Activated CD8-positive, alpha-beta memory T cell treated with anti-CD3 and anti-CD28 coated beads, Interleukin-2, amount 50 U/mL, for 24 hours (primary cell): ENCODE measurements around the gene FLCN.
A peak's percentile ranks its signal among the peaks of the same experiment; 100 is the strongest.
"Not testable (repeated sequence)": the region's sequence is repeated elsewhere in the genome, so short reads cannot be mapped to it uniquely, and the experiment has no call there.

Experiments used
- DNase-seq: peaks from one replicate; pipeline ENCODE4 v3.0.0-alpha.2; 2020; ENCODE audit errors: extremely low read depth

Gene FLCN

DNA sequence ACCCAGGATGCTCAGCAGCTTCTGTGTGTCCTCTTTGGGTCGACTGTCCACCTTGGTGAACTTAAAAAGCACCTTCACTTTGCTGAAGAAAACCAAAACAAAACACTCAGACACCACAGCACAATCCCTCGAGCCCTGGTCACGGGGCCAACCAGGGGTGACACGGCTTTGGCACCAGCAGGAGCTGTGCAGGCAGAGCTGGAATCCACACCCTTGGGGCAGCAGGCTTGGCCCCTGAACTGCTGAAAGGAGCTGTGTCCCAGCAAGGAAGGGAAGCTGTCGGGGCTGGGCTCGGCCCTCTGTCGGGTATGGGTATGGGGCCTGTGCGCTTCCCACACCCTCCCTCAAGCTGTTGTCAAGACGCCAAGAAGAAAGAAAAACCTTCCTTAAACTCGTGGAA is 23.2 kb downstream of the FLCN start:
- no peak for DNase-seq

DNA sequence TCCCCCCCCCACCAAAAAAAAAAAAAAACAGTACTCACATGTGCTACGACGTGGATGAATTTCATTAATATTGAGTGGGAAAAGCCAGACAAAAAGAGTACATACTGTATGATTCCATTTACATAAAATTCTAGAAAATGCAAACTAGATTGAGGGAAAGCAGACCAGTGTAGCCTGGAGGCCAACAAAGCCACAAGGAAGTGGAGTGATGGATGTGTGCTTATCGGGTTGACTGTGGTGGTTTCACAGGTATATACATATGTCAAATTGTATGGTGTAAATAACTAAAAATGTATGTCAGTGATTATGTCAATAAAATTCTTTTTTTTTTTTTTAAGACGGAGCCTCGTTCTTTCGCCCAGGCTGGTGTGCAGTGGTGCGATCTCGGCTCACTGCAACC is 29.0 kb downstream of the FLCN start:
- DNase-seq = no peak

DNA sequence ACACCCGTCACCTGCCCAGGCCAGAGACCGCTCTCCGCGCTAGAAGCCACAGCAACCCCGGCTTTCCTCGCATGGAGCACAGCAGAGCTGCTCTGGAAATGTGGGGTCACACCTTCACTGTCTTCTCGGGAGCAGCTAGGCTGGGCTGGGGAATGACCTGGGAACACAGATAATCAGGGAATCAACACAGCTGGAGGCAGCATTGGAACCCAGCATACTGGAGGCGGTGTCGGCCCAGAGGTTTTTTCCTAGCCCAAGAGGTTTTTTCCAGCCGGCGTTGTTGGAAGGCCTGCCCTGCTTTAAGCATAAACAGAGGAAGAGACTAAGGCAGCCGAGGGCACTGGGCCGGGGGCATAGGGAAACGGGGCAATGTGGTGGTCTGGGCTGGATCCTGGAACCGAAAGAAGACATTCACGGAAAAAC is 30.0 kb downstream of the FLCN start:
- no peak for DNase-seq

DNA sequence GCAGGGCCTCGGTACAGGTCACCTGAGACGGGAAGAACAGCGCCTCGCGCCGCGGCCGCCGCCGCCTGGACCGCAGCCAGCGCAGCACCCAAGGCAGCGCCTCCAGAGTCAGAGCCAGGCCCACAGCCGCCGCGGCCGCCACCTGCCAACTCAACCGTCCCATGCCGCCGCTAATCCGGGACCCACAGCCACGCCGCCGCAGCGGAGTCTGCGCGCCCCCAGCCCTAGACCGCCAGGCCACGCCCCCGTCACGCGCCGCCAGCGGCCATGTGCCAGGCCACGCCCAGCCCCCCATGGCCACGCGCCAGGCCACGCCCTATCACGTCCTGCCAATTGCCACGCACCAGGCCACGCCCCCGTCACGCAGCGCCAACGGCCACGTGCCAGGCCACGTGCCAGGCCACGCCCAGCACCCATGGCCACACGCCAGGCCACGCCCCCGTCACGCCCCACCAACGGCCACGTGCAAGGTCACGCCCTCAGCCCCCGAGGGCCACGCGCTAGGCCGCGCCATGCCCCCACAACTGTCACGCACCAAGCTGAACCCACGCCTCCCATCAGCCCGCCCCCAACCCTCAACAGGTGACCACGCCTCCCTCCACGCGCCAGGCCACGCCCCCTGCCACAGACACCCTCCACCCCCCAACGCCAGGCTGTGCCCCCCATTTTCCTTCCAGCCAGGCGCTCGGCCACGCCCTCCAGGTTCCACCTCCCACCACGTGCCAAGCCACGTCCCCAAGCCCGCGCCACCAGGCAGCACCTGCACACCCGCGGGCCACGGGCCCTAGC is 30.6 kb downstream of the FLCN start, which contains the start of gene PLD6:
TSS of gene PLD6 (minus strand) at position 210 of the 789 bp plus-strand sequence. CDS start at position 163, 47 bp downstream.
- peak; percentile 66 for DNase-seq

DNA sequence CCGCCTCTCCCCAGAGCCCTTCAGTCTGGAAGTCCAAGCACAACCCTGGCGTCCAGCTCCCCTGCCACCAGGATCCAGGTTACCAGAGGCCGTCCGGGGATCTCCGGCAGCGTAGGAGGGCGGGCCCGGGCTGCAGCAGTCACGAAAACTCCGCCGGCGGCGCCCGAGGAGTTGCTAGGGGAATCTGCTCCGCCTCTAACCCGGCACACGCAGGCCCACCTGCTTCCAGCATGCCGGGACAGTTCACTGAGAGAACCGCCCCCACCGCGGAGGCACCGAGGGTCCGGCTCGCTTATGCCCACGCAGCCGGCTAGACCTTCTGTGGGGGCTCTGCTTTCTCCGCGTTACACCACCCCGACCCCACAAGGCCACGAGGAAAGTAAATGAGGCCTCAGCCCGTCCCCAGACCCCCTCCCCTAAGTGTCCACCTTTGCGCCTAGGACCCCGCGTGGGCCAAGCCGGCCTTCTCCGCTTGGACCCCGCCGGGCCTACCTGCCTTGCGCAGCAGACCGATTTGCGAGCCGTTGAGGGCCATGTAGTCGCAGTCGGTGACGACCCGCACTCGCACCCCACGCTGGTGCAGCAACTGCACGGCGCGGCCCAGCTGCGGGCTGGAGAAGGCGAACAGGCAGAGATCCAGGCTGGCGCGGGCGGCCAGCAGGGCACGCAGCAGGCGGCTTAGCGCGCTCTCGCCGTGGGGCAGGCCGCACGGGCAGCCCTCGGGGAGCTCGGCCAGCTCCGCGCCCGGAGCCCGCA is 31.4 kb downstream of the FLCN start:
- peak; percentile 20 for DNase-seq

DNA sequence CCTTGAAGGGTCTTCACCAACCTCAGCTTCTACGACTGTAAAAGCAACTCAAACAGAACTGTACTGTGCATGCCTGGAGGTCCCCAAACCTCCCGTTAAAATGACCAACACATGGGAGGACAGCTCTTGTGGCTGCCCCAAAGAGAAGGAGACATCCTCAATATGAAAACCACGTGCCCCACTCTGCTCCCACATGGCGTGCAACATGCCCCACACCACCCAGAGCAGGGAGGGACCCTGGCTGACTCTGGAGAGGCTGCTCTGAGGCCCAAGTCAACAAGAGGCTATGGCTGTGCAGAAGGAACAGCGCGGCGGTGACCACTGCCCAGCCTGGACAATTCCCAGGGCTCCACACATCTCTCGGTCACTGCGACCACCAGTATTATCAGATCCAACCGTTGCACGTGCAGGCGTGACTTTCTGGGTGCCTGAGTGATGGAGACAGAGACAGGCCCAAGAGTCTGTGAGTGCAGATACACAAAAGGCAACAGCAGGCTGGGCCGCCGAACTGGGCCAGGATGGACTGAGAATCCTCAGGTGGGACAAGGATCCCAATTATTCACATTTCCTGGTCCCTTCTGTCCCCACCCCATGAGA is 32.2 kb downstream of the FLCN start:
- no peak for DNase-seq

DNA sequence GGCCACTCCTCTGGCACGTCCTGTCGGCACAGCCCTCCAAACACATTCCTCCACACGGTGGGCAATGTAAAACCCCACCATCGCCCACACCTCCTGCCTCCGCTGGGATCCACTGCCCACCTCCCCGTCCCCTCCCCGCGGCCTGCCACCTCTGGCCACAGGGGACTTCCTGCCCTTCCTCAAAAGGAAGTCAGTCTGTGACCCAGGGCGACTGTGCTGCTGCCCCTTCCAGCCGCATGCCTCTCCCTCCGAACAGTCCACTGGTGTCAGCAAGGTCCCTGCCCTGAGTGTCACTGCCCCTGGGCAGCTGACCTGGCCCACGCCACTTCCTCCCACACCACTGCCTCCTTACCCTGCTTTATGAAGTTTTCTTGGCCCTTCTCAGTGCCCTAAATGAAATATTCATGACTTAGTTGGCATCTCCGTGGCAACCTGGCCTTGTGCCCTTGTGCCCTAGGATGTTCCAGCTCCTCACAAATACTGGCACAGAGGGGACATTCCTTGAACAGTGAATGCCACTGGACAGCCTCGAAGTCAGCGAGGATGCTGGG is 32.9 kb downstream of the FLCN start:
- DNase-seq = no peak

DNA sequence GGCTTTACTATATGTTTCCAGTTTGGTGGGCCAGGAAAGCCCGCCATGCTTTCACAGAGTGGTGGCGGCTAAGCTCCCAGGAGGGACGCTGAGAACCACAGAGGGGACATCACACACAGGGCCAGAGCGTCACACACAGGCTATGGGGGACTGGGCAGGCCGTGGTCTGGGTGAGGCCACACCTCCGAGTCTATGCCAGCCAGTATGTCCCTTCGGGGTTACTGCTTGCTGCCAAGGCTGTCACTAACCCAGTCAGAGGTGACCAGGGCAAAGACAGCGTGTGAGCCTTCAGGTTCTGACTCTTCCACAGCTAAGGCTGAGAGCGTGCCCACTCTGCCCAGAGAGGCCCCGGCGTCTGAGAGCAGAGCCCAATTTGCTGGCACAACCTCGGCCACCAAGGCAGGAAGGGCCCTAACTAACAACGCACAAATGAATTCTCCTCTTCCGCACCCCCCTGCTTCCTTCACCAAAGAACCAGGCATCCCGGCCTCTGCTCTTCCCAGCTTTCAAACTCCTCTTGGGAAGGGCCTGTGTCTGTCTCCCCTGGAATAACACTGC is 33.7 kb downstream of the FLCN start:
- no peak for DNase-seq

DNA sequence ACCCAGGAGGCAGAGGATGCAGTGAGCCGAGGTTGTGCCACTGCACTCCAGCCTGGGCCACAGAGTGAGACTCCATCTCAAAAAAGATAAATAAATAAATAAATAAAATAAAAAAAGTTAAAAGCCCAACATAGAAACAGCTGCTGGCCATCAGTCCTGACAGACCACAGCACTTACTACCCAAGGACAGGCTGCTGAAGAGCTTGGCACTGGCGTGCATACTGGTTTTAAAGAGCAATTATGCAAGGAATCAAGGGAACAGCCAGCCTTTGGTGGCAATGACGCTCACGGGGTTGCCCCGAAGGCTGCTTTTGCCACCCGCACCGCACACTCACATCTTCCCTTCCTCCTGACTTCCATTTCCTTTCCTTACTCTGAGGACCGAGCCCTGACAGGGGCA is 35.1 kb downstream of the FLCN start:
- DNase-seq = no peak

DNA sequence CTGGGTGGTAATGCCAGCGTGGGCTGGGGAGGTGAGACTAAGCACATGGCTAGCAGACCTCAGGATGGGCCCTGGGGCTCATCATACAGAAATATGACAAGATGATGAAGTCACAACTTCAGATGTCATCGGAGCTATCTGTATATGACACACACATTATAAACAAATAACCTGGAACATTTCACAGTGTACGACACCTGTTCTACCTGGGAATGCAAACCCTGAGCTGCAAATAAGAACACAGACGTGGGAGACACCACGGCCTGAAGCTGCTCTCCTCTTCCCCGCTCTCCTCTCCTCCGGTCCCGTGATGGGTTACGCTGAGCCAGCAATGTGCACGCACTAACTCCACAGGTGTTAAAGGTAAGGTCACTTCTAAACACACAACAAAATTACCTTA is 35.7 kb downstream of the FLCN start:
- no peak for DNase-seq

DNA sequence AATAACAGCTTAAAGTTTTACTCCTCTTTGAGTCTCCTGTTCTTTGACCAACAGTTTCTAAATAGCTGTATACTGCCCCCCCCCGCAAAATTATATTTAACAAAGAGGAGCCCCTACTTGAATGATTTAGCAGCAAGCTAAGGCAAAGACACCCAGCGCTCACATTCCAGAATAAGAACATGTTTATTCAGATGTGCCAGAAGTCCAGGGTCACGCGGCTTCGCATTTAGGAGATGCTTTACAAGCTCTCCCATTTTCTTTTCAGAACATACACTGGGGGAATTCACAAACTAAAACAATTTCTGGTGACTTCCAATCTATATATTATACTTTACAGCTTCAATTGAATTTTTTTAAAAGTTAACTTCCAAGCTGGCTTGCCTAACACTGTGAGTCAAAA is 36.1 kb downstream of the FLCN start:
- DNase-seq = no peak

DNA sequence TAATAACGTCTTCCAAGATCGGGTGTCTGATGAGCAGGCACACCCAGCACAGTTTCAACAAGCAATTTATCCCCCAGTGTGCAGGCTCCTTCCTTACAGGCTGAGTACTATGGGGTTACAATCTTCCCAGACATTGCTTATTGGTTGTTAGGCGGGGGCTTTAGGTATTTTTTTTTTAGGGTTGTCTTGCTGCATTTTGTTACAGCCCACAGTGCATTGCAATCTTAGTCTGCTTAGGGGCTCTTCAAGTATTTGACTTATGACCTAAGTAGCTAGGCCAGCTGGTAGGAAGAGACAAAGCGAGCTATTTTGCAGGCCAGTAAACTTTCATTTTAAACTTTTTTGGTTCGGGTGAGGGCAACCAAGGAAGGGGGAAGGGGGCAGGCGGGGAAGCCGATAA is 36.7 kb downstream of the FLCN start:
- DNase-seq = no peak

DNA sequence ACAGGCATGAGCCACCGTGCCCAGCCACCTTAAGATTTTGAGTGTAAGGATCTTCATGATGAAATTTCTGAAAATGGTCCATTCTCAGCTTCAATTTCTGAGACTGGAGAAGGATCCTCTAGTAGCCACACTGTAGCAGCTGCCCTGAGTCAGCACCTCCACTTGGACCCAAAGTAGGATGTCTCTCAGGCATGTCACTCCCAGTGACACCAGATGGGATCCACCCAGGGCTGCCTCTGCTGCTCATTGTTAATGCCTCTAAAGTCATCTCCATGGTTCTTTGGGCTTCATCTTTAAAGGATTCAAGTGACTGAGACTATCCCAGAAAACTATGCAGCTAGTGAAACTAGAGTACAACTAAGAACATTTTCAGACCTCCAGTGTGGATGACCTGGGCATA is 38.7 kb downstream of the FLCN start:
- DNase-seq = no peak

DNA sequence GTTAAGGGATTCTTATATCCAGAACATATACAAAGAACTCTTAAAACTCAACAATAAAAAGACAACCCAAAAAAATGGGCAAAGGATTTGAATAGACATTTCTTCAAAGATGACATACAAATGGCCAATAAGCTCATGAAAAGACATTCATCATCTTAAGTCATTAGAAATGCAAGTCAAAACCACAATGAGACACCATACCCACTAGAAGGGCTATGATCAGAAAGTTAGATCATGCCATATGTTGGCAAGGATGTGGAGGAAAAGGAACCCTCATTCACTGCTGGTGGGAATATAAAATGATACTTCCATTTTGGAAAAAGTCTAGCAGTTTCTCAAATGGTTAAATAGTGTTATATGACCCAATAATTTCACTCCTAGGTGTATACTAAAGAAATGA is 40.2 kb downstream of the FLCN start:
- DNase-seq = no peak

DNA sequence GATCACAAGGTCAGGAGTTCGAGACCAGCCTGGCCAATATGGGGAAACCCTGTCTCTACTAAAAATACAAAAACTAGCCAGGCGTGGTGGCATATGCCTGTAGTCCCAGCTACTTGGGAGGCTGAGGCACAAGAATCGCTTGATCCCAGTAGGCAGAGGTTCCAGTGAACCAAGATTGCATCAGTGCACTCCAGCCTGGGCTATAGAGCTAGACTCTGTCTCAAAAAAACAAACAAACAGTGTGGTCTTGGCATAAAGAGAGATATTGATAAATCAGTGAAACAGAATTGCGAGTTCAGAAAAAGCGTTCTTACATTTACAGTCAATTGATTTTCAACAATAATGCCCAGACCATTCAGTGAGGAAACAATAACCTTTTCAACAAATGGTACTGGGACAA is 41.5 kb downstream of the FLCN start:
- not testable (repeated sequence) for DNase-seq

DNA sequence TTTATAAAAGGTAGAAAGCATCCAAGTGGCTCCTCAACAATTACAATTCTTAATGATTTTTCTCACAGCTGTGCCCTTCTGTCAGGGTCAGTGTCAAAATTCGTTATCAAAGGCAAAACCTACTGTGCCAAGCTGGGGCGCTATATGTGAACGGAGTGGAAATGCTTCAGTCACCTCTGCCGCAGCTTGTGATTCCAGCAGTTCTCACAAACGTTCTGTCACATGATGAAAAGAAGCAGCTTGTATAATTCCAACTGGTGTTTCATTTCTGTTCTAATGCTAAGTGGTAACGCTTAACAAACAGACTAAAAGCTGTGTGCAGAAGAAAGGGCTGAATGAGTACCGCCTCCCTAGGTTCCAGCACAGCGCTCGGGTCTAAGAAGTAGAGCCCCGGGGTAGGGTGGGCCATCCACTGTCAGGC is 45.0 kb downstream of the FLCN start:
- DNase-seq = no peak

DNA sequence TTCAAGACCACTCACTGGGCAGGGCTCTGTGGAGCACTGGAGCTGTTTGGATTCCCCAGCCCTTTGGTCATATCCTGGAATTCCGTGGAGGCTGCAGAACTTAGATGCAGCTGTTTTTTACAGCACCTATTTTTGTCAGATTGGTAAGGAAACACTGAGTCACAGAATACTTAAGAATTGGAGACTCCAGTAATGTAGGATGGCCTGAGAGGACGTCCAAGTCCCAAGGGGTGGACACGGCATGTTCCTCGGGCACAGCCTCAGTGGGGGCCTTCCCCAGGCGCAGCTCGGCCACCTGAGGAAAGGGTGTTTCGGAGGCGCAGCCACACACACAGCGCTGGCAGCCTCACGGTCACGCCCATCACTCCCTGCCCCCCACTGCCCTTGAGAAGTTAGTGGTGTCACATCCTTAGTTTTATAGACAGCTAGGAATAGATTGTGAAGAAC is 45.6 kb downstream of the FLCN start:
- no peak for DNase-seq

DNA sequence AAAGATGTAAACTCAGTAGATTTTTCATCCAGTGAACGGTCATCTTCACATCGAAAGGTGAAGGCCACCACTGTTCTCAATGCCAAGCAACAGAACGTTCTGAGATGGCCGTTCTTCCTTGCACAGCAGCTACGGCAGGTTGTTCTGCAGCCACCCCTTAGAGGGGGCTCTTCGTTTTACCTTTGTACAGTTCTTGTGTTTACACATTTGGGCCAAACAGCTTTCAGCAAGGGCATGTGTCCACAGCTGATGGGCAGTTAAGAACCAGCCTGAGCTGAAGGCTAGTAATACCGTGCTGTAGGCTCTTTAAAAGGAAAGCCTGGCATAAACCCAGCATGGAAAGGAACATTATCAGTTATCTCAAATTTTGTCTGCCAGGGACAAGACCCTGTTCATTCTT is 46.8 kb downstream of the FLCN start:
- DNase-seq = no peak

DNA sequence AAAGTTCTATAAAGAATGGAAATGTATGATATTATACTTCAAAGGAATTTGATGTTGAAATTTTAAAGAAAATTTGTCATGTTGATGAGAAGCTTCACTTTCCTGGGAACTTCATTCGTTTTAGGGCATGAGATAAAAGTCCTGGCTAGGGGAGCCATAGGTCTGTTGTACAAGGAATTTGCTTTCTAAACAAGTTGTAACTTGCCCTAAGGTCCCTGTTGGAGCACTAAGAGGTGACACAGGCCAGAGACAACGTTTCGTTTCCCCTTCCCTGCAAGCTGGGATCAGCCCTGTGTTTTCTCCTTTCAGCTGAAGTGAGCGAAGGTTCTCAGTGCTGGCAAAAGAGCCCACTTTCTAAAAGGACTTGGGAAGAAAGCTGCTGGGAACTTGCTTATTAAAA is 47.4 kb downstream of the FLCN start:
- DNase-seq = no peak

DNA sequence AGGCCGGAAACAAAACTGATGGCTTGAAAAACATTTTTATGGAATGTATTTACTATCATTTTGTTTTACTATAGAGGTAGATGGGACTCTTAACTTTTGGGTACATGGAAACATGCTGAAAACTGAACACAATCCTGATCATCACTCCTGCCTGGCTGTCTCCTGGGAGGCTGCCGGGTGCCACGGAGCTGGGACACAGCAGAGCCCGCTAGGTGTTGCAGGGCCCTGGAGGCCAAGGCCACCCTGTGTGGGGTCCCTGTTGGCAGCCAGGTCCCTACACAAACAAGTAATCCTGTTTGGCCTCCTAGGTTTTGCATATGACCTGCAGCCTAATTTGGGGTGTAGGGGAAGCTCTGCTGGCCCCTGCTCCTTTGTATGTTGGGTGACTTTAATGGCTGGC is 48.4 kb downstream of the FLCN start:
- no peak for DNase-seq

DNA sequence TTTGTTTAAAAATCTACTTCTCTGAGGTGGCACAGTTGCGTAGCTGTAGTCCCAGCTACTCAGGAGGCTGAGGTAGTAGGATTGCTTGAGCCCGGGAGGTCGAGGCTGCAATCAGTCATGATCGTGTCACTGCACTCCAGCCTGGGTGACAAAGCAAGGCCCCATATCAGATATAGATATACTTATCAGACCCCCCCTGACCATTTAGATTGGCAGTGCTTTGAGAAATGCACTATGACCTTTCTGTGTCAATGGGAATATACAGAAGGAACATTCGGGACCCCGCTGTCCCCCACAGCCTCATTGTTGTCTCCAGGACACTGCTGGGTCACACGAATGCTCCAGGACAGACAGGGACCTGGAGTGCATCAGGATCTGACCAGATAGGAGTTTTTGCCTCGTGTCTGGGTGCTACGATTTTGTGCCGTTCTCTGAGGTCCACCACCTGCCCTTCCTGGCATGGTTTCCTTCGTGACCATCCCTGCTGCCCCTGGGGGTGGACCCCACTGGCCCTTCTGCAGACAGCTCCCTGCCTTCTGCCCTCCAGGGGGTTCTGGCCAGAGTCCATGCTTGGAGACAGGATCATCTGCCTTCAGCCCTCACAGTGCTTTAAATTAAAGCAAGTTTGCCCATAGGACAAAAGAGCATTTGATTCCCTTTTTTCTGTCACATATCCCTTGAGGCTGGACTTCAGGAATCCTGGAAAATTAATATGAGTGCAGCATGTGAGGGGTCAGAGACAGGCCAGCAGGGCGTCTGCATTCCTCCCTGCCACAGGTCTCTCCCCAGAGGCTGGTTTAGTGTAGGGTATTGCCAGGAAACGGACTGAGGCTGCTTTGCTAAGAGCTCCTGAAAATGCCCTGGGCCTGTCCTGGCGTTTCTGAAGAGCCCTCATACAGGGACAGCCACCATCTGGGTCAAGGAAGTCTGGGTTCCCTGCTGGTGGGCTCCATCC is 50.1 kb downstream of the FLCN start:
- no peak for DNase-seq
